Naive thymus-derived CD4-positive, alpha-beta T cell (primary cell): ENCODE data around the gene RAP2C. TPM values are rescaled to one million over a fixed set of nuclear protein-coding genes. Genes with fewer than 3 reads are reported as not detected.

Experiments
- polyA plus RNA-seq, 2 donors: library from polyadenylated mRNA; unstranded; fragments of 300-500 nt; fragmentation: Illumina TruSeq; gene quantifications; one replicate each; pipeline ENCODE4 v1.2.3, GENCODE V29; 2021
- total RNA-seq, 6 experiments: library from RNA in 5 of 6; stranded (reverse) in 5 of 6; gene quantifications; 1 replicate in 5 of 6; 2 replicates in 1 of 6; pipeline ENCODE4 v1.2.3 and lab custom pipeline; 2021 to 2026

The RAP2C gene
- total and polyA plus RNA-seq, 7 experiments from 2014 or later = 11.7 to 34.7 (median 23.7) TPM

Other genes with a start within 250 kb of the RAP2C start
- gene STK26, start 196.1 kb downstream of the RAP2C start, total RNA-seq = 10 to 100 TPM; 29.7 to 50.1 (median 45.1) TPM
- 10 to 100 TPM; 54.1 to 60.7 TPM for gene STK26, start 196.1 kb downstream of the RAP2C start, polyA plus RNA-seq
- not detected for gene FRMD7, start 91.4 kb downstream of the RAP2C start, total RNA-seq
- not detected for gene FRMD7, start 91.4 kb downstream of the RAP2C start, polyA plus RNA-seq